ENCODE measurements around the gene FOXP1. TPM values are rescaled to one million over a fixed set of nuclear protein-coding genes. Genes with fewer than 3 reads are reported as not detected.

FOXP1 gene
- total RNA-seq, 1 donor from 2014 or later = 128 TPM

- no peak for TF ChIP-seq CTCF (IDR thresholded peaks at IDR 0.05)
- TF ChIP-seq POLR2A (IDR thresholded peaks at IDR 0.05) = no peak
- no peak for TF ChIP-seq POLR2AphosphoS5 (IDR thresholded peaks at IDR 0.05; ENCODE audit: insufficient read depth in 1 of 2, low read depth in 1 of 2)
- H3K4me3 ChIP-seq = no peak overlapping the region
- H3K9me3 ChIP-seq = no peaks in the 10 kb centered on the region
- no peaks in the 10 kb centered on the region for H3K27me3 ChIP-seq
- no peaks in the 10 kb centered on the region for H3K36me3 ChIP-seq
- H3K4me1 ChIP-seq = peaks cover 98% of the 10 kb centered on the region
- DNase-seq (ENCODE audit: extremely low spot score in 2 of 2) = no peak
- intact Hi-C loops (cut with DNase I) = no loop called here
- peak overlapping the region; percentile 10 for H3K27ac ChIP-seq
These were observed 530.0 kb downstream of the FOXP1 start for GRCh38 chr3:71053495-71053894.

- intact Hi-C loops (cut with DNase I) = no loop called here
- H3K4me3 ChIP-seq = no peak overlapping the region
- no peak for DNase-seq (ENCODE audit: extremely low spot score in 2 of 2)
- H3K9me3 ChIP-seq = no peaks in the 10 kb centered on the region
- H3K27ac ChIP-seq = peak overlapping the region; percentile 55
- TF ChIP-seq POLR2AphosphoS5 (IDR thresholded peaks at IDR 0.05; ENCODE audit: insufficient read depth in 1 of 2, low read depth in 1 of 2) = no peak
- TF ChIP-seq POLR2A (IDR thresholded peaks at IDR 0.05) = no peak
- no peak for TF ChIP-seq CTCF (IDR thresholded peaks at IDR 0.05)
- peaks cover 91% of the 10 kb centered on the region for H3K4me1 ChIP-seq
- H3K27me3 ChIP-seq = no peaks in the 10 kb centered on the region
- H3K36me3 ChIP-seq = no peaks in the 10 kb centered on the region
These were observed 530.8 kb downstream of the FOXP1 start for GRCh38 chr3:71052716-71053115.

GRCh38 chr3:71051893-71052687 lies 531.4 kb downstream of the FOXP1 start:
- H3K36me3 ChIP-seq = no peaks in the 10 kb centered on the region
- peak overlapping the region; percentile 55 for H3K27ac ChIP-seq
- H3K4me3 ChIP-seq = no peak overlapping the region
- TF ChIP-seq CTCF (IDR thresholded peaks at IDR 0.05) = no peak
- peak in 1 of 2 donors; percentile 10 for TF ChIP-seq POLR2AphosphoS5 (IDR thresholded peaks at IDR 0.05; ENCODE audit: insufficient read depth in 1 of 2, low read depth in 1 of 2)
- no peaks in the 10 kb centered on the region for H3K27me3 ChIP-seq
- peaks cover 86% of the 10 kb centered on the region for H3K4me1 ChIP-seq
- no peak for DNase-seq (ENCODE audit: extremely low spot score in 2 of 2)
- intact Hi-C loops (cut with DNase I) = no loop called here
- no peaks in the 10 kb centered on the region for H3K9me3 ChIP-seq

- H3K4me3 ChIP-seq = no peak overlapping the region
- H3K27ac ChIP-seq = peak overlapping the region; percentile 50
- H3K4me1 ChIP-seq = peaks cover 86% of the 10 kb centered on the region
- TF ChIP-seq POLR2A (IDR thresholded peaks at IDR 0.05) (no peak), POLR2AphosphoS5 (IDR thresholded peaks at IDR 0.05; ENCODE audit: insufficient read depth in 1 of 2, low read depth in 1 of 2) (no peak), CTCF (IDR thresholded peaks at IDR 0.05) (no peak)
- H3K9me3 ChIP-seq = no peaks in the 10 kb centered on the region
- DNase-seq (ENCODE audit: extremely low spot score in 2 of 2) = no peak
- H3K27me3 ChIP-seq = no peaks in the 10 kb centered on the region
- H3K36me3 ChIP-seq = peaks cover 0 to 2% of the 10 kb centered on the region in 2 donors
- intact Hi-C loops (cut with DNase I) = no loop called here
These were observed 532.3 kb downstream of the FOXP1 start for GRCh38 chr3:71051259-71051595.

- intact Hi-C loops (cut with DNase I) = no loop called here
- peaks cover 85% of the 10 kb centered on the region for H3K4me1 ChIP-seq
- DNase-seq (ENCODE audit: extremely low spot score in 2 of 2) = no peak
- peaks cover 0 to 8% of the 10 kb centered on the region in 2 donors for H3K36me3 ChIP-seq
- H3K27ac ChIP-seq = peak overlapping the region; percentile 50
- H3K4me3 ChIP-seq = no peak overlapping the region
- H3K27me3 ChIP-seq = no peaks in the 10 kb centered on the region
- TF ChIP-seq POLR2A (IDR thresholded peaks at IDR 0.05) (no peak), POLR2AphosphoS5 (IDR thresholded peaks at IDR 0.05; ENCODE audit: insufficient read depth in 1 of 2, low read depth in 1 of 2) (peak in 1 of 2 donors; percentile 63), CTCF (IDR thresholded peaks at IDR 0.05) (no peak)
- H3K9me3 ChIP-seq = no peaks in the 10 kb centered on the region
These were observed 532.8 kb downstream of the FOXP1 start for GRCh38 chr3:71050538-71051258.
